BE2C (cell line): ENCODE results near the gene PTPRN2.

ENCODE experiments used
- DNase-seq: peaks from one replicate; pipeline ENCODE4 v3.0.0-alpha.2; 2020
- H3K27me3 ChIP-seq: fragments of 250-450 bp; sonication (Bioruptor Pico); 2 replicates; pipeline ENCODE4 v1.5.1; 2020; ENCODE audit warnings: mild to moderate bottlenecking
- H3K36me3 ChIP-seq: fragments of 250-450 bp; sonication (Bioruptor Pico); 2 replicates; pipeline ENCODE4 v1.5.1; 2020; ENCODE audit warnings: mild to moderate bottlenecking
- H3K4me1 ChIP-seq: fragments of 250-450 bp; sonication (Bioruptor Pico); 2 replicates; pipeline ENCODE4 v1.5.1; 2020
- H3K4me3 ChIP-seq: 2 replicates; pipeline ENCODE4 v1.5.1; 2011; ENCODE audit warnings: low read depth, low read length
- H3K9me3 ChIP-seq: fragments of 250-450 bp; sonication (Bioruptor Pico); 2 replicates; pipeline ENCODE4 v1.5.1; 2020
- CTCF ChIP-seq: IDR thresholded peaks from 2 replicates; pipeline ENCODE4 v1.5.1; 2012; ENCODE audit warnings: mild to moderate bottlenecking, low read depth, low read length

The PTPRN2 gene

GRCh38 chr7:157688533-157689268, 898.9 kb downstream of the PTPRN2 start:
- Histone ChIP-seq H3K9me3 (no peaks in the 10 kb centered on the region), H3K4me1 (no peaks in the 10 kb centered on the region), H3K36me3 (no peaks in the 10 kb centered on the region), H3K27me3 (peaks cover 21% of the 10 kb centered on the region), H3K4me3 (no peak overlapping the region)
- no peak for TF ChIP-seq CTCF
- no peak for DNase-seq

GRCh38 chr7:157687845-157688532, 899.6 kb downstream of the PTPRN2 start:
- TF ChIP-seq CTCF, result no peak
- H3K4me3 ChIP-seq, result no peak overlapping the region
- H3K9me3 ChIP-seq, result no peaks in the 10 kb centered on the region
- H3K27me3 ChIP-seq, result peaks cover 21% of the 10 kb centered on the region
- DNase-seq, result no peak
- H3K4me1 ChIP-seq, result no peaks in the 10 kb centered on the region
- no peaks in the 10 kb centered on the region for H3K36me3 ChIP-seq

- peaks cover 20% of the 10 kb centered on the region for H3K27me3 ChIP-seq
- no peak for TF ChIP-seq CTCF
- H3K4me3 ChIP-seq, result no peak overlapping the region
- H3K4me1 ChIP-seq, result no peaks in the 10 kb centered on the region
- no peaks in the 10 kb centered on the region for H3K36me3 ChIP-seq
- no peaks in the 10 kb centered on the region for H3K9me3 ChIP-seq
- DNase-seq, result no peak
These were observed 900.5 kb downstream of the PTPRN2 start for GRCh38 chr7:157687158-157687557.

- no peak overlapping the region for H3K4me3 ChIP-seq
- H3K27me3 ChIP-seq, result peaks cover 20% of the 10 kb centered on the region
- H3K9me3 ChIP-seq, result no peaks in the 10 kb centered on the region
These were observed 901.2 kb downstream of the PTPRN2 start for GRCh38 chr7:157686285-157686894.

GRCh38 chr7:157685430-157686284, 902.0 kb downstream of the PTPRN2 start:
- DNase-seq, result no peak
- Histone ChIP-seq H3K9me3 (no peaks in the 10 kb centered on the region), H3K4me3 (no peak overlapping the region), H3K36me3 (no peaks in the 10 kb centered on the region), H3K27me3 (peaks cover 20% of the 10 kb centered on the region), H3K4me1 (no peaks in the 10 kb centered on the region)
- no peak for TF ChIP-seq CTCF

More at GRCh38 chr7:157686285-157686894, 901.2 kb downstream of the PTPRN2 start:
- DNase-seq, result no peak
- H3K4me1 ChIP-seq, result no peaks in the 10 kb centered on the region
- no peaks in the 10 kb centered on the region for H3K36me3 ChIP-seq
- TF ChIP-seq CTCF, result no peak
